ENCODE measurements around the gene CD99.

The CD99 gene

DNA sequence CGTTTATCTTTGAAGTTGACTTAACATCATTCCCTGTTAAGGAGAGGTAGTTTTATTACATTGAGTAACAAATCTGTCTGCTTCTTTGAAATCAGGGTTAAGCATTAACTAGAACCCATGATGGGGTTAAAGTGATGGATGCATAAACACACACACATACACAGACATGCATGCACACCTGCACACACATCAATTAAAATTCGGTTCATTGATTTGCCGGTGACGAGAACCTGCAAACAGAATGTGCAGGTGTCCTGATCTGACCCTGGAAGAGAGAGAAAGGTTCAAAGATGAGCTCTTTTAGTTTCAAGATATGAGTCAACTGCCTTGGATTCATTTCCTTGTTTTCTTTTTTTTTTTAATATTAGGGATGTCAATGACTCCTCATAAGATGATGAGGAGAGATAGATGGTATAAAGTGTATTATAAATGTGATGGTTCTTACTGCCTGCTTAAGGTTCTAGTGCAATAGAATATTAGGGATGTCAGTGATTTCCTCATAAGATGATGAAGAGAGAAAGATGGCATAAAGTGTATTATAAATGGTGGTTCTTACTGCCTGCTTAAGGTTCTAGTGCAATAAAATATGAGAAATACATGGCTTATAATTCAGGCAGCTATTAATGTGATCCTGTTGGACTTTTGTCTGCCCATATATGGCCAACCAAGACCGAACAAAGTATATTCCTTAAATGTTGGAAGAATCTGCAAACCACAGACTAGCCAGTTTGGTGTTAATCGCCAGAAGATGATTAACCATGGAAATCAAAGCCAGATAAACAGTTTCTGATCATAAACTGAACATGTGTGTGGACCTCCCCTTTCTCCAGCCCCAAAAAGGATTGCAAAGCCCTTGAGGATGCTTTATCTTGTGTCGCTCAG lies 14.1 kb upstream of the CD99 start:
- FAIRE-seq = no peak

DNA sequence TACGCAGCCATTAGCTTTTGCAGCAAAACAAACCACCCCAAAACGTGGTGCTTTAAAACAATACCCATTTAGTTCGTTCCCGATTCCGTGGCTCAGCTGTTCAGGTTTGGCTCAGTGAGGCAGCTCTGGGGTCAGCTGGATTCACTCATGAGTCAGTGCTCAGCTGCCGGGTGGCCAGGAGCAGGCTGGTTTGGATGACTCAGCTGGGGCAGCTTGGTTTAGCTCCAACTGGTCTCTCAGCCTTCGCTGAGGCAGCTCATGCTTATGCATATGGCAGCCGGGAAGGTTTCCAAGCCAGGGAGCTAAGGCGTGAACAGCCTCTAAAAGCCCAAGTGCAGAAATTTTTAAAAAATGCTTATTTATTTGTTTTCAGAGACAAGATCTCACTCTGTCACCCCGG lies 13.3 kb upstream of the CD99 start:
- FAIRE-seq = no peak

DNA sequence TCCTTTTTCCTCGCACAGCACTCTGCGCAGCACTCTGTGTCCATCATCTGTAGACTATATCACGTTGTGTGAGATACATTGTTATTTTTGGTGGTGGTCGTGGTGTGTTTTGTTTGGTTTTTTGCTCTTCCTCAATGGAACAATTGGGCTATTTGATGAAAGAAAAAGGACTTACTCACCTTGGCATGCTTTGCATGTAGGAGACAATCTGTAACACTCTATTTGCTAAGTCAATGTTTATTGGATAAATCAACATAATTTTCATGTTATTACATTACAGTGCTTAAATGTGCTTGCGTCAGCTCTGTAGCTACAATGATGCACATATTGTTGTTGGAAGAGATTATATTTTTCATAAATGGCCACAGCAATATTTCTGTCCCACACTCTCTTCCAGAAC lies 12.5 kb upstream of the CD99 start:
- no peak for FAIRE-seq

DNA sequence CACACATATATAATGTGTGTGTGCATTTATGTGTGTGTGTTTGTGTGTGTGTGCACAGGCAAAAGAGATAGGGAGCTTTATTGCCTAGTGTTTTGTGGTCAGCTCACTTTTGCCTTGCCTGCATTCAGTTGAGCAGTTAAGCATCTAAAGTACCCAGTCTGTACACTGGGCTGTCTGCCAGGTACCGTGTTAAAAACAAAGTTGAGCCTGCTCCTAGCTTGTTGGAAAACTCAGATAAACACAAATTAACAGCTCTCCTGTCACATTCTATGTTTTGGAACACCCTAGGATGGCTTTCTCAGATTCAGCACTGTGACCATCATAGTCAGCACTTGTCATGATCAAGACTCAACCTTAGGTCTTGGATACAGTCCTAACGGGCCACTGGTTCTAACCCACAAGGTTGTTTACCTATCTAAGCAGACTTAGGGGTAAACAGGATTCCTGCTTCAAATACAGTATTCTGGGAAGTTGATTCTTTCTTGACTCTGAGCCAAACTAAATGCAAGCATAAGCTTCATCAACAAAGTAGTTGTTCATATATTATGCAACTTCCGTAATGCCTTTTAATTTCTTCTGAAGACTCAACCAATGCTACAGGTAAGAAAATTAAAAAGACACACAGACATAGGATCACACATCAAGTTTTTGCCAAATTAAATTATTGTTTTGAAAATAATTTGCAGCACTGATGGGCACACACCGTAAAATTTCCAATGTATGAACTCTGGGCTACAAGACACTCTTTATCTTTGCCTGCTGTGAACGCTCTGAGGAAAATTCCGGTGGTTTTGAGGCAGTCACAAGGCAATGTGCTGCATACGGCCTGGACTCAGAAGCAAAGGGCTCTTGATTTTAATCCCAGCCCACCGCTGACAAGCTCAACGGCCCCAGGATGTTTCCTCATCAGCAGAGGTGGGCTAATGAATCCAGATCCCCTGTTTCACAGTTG lies 11.3 kb upstream of the CD99 start:
- FAIRE-seq = no peak

DNA sequence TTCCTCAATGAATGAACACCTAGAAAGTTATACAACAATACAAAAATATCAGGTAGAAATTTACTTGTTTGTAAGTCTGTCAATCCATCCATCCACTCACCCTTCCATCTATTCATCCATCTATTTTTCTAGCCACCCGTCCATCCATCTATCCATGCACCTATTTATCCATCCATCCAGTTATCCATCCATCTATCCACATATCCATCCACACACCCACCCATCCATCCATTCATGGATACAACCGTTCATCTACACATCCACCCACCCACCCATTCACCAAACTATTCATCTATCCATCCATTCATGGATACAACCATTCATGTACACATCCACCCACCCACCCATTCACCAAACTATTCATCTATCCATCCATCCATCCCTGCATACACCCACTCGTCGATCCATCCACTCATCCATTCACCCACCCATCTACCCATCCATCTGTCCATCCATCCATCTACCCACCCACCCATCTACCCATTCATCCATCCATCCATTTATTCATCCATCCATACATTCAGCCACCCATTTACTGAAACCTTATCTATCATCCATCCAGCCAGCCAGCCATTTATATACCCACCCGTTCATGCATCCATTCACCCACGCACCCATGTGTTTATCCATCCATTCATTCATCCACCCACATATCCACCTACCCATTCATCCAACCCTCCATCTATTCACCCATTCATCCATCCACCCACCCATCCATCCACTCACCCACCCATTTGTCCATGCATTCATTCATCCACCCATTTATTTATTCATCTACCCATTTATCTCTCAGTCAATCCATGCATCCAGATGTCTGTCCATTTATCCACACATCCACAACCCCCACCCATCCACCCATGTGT lies 10.4 kb upstream of the CD99 start:
- no peak for FAIRE-seq

DNA sequence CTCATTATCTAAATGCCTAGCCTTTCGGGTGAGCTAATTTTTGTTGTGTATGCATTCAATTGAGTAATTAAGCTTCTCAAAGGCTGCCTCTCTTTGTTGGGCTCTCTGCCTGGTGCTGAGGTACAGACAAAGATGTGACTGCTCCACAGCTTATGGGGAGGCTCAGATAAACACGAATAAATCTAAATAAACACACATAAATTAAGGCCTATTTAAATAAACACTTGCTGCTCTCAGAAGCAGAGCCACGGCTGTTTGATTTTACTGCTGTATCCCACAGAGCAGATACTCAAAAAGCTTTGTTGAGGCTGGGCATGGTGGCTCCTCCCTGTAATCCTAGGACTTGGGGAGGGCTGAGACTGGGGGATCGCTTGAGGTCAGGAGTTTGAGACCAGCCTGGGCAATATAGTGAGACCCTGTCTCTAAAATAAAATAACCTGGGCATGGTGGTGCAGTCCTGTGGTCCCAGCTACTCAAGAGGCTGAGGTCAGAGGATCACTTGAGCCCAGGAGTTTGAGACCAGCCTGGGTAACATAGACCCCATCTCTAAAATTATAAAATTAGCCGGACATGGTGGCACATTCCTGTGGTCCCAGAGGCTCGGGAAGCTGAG lies 8.4 kb upstream of the CD99 start:
- no peak for FAIRE-seq

DNA sequence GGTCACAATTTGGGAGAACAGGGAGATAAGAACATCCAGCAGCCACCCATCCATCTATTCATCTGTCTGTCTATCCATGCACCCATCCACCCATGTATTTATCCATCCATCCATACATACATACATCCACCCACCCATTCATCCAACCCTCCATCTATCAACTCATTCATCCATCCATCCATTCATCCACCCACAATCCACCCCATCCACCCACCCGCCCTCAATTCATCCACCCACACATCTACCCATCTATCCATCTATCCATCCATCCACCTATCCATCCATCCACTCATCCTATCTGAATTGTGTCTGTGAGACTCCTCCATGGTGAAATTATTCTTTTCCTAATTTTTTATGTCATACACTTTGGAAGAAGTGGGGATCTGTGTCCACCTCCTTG lies 6.8 kb upstream of the CD99 start:
- FAIRE-seq = no peak

DNA sequence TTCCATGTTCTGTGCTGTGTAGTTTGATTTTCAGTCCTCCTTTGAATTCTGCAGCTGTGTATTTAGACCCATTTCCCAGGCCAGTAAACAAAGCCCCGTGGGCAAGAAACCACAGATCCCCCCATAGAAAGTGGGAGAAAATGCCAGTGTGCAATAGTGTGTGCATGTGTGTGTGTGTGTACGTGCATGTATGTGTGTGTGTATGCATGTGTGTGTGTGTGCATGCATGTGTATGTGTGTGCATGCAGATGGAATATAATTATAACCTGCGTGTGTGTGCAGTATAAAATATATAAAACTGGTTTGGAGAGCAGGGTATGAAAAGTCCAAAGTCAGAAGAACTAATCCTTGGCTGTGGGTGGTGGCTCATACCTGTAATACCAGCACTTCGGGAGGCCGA lies 5.2 kb upstream of the CD99 start:
- FAIRE-seq = no peak

DNA sequence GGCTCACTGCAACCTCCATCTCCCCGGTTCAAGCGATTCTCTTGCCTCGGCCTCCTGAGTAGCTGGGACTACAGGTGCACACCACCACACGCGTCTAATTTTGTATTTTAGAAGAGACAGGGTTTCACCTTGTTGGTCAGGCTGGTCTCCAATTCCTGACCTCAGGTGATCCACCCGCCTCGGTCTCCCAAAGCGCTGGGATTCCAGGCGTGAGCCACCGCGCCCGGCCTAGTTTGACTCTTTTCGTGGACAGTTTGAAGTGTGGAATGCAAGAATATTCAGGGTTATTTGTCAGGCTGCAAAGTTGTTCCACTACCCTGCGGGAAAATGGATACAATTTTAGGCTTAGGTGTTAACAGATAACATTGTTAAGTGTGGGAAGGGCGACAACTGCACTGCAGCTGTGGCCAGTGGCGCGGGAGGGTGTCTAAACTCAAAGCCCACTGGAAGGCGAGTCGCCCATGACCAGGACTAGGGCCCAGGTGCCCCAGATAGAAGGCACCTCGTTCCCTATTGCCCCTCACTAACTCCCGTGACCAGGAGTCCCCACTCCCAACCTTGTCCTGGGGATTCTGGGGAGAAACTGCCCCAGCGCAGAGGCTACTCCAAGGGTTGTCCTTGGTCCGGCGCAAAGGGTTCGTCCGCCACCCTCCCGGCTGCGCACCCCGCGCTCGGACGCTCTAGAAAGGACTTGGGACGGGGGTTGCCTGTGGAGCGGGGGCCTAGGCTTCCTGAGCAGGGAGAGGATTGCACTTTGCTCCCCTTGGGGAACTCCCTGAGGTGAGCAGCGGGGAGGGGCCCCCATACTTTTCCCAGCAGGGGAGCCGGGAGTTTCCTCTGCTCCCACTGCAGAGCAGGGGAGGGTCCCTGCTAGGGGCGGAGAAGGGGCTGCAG lies 1.1 kb upstream of the CD99 start:
- no peak for FAIRE-seq

DNA sequence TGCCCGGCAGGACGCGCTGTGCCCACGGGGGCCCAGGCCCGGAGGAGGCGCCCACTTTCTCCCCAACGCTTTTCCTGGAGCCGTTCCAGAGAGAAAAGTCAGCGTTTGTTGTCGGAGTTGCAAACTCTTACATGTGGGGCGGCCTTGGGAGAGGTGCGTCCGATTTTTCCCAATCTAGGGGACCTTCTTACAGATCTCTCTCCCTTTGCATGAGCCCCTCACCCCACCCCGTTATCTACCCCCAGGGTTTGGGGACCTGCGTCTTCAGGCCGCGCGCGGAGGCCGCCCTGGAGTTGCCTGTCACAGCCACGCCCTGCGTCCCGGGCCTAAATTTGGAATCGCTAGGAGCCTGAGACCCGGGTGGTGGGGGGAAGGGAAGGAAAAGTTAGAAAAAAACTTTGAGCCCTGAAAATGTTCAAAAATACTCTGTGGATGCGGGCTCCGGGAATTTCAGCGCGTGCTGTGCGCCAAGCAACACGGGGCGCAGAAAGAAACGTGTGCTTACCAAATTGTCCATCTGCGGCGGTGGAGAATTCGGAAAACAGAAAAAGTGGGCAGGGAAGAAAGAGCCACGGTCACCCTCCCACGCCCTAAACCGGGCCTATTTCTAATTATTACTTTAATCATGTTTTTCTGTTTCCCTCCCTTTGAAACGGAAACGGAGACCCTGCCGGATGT lies 587 bp downstream of the CD99 start:
- no peak for FAIRE-seq

DNA sequence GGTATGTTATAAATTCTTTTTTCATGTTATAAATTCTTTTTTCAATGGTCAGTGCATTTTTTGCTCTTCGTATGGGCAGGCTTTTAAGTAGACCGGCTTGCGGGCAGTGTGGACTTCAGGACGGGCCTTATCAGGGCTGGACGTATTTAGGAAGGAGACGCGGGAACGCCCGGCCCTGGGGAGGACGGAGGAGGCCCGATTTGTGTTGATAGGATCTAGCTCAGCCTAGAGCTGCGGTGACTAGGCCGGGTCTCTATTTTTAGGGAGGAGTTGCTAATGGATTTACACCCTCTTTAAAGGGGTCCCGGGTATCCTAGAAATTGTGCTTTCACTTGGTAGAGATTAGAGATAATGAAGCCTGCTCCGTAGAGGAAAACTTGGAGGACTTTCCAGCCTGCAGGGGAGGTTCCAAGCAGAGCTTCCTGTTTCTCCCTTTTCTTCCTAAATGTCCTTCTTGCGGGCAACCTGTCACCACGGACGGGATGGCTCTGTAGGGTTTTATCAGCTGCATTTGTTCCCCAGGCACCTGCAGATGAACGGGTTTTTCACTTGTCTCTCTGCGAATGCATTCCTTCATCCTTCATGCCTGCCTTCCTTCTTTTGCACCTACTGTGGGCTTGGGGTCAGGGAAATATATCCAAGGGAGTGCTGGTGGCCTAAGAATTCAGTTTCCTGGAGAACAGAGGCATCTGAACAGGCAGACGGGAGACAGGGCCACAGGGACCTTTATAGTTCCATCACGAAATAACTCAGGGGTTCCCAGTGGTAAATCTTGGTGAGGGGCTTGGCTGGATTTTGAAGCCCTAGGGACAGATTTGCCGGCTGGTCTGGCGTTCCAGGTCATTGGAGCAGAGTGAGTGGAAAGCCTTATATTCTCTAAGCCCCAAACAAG lies 1.4 kb downstream of the CD99 start:
- FAIRE-seq = no peak

DNA sequence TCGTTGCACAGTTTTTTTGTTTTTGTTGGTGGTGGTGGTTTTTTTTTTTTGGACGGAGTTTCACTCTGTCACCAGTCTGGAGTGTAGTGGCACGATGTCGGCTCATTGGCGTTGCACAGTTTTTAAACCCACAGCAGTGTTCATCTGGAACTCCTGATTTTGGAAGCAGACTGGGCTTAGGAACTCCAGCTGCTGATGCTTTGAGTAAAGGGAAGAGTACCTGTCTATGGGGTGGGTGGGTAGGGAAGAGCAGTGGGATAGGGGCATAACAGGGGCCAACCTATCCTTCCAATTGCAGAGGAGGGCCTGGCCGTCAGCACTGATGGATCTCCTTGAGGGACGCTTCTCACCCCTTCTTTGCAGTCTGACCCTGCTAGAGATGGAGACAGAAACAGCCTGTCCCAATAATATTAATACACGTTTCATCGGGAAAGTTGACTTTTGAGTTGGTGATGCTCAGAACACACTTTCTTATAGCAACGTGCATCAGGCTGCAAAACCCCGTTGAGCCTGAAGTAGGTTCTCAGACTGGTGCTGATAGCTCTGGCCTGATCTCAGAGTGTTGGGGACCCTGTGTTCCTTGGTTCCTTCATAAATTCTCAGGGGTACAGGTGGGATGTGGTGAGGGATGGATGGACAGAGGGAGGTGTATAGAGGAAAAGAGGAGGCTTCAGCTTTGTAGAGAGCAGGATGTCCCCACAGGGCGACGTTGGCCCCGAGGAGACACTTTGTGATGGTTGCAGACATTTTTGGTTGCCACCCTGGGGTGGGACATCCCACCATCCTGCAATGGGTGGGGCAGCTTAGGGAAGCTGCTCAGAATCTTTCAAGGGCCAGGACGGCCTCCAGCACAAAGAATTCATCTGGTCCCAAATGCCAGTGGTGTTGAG lies 2.3 kb downstream of the CD99 start:
- FAIRE-seq = no peak

DNA sequence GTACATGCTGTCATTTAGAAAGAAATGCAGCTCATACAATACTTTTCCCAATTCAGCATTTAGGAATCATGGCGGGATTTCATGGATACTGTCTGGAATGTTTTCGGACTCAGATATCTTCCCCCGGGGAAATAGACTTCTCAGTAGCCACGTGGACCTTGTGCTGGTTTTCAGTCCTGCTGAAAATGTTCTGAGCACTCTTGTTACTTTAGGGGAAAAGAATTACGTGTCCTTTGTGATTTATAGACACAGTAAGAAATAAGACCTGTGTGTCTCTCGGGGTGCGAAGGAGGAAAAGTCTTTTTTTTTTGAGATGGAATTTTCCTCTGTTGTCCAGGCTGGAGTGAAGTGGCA lies 3.8 kb downstream of the CD99 start:
- FAIRE-seq = no peak

DNA sequence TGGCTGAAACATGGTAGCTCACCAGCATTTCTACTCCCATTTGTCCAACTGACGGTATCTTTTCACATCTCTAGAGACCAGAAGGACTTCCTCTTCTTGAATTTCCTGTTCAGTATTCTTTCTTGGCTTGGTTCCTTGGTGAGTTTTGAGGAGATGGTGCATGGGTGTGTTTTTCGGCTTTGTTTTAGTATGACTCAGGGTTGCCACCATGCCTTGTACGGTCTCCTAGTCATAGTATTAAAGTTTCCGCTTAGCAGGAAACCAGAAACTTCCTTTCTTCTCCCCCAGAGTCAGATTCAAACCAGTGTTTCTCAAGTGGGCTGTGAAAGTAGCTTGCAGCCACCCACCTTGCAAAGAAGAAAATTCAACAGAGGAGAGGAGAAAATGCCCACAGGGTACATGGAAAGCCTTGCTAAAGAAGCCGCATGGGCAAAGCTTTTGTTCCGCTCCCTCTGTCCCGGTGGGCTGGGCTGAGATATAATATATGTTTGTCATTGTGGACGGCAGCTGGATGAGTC lies 5.7 kb downstream of the CD99 start:
- no peak for FAIRE-seq

DNA sequence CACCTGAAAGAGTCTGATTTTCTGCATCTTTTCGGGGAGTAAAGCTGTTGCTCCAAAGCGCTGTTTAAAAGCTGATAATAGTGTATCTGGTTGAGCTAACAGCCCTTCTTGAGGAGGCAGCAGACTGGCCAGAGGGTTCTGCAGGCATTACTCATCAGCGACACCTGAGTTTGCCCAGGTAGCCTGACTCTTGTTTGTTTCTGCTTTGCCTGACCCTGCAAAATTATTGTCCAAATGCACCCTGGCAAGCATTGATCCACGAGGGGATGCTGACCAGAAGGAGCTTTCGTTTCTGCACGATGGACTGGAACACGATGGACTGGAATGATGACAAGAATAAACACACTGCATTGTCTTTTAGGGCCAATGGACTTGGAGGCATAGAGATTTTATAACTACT lies 6.2 kb downstream of the CD99 start:
- FAIRE-seq = no peak

DNA sequence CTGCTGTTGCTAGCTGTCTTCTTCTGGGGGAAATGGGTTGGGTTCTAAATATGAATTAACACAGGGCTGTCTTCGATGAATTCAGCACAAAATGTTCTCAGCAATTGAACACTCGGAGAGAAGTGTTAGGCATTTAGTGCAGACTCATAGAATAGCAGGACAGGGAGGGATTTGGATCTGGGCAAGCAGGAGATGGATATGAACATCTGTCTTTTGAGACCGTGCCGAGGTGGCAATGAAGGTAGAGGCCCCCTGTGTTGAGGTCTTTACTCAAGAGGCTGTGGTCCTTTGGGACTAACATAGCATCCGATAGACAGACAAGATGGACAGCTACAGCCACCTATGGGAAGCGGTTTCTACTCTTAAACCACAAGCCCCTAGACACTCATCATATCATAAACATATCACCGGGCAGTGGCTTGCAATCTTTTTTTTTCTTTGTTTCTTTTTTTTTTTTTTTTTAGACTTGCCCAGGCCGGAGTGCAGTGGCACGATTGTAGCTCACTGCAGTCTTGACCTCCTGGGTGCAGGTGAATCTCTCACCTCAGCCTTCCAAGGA lies 6.7 kb downstream of the CD99 start:
- no peak for FAIRE-seq

DNA sequence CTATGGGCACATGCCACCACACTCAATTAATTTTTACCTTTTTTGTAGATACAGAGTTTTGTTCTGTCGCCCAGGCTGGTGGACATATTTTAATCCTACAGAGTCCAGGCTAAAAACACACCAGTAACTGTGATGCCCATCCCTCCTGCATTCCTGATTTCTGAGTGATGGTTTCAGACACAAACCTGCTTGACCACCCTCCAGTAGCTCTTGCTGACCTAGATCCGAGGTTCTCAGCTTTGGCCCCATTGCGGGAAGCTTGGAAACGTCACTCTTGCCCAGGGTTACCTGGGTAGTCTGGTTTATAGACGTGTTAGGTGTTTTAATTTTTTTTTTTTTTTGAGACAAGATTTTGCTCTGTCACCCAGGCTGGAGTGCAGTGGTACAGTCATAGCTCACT lies 7.5 kb downstream of the CD99 start:
- FAIRE-seq = no peak

DNA sequence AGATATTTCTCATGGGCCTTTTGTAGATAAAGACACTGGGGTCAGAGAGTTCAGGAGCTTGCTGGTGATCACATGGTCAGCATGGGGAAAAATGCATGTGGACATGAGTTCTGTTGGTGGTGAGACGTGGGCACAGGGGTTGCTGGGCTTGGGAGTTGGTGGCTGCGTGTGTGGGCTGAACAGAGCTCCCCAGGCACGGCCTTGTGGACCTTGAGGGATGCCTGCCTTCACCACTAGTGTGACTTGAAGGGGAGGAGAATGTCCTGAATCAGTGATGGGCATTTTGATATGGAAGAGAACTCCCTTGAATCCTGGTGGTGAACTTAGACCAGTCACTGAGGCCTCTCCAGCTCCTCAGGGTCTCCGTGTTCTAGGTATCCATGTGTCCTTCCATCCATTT lies 8.9 kb downstream of the CD99 start:
- no peak for FAIRE-seq

All from G401.6 (cell line).